ENCODE data around the gene BAZ2B. TPM values are rescaled to one million over a fixed set of nuclear protein-coding genes. Genes with fewer than 3 reads are reported as not detected.

The BAZ2B gene
- total RNA-seq, 4 donors from 2014 or later = 94.5 to 237 (median 145) TPM

DNA sequence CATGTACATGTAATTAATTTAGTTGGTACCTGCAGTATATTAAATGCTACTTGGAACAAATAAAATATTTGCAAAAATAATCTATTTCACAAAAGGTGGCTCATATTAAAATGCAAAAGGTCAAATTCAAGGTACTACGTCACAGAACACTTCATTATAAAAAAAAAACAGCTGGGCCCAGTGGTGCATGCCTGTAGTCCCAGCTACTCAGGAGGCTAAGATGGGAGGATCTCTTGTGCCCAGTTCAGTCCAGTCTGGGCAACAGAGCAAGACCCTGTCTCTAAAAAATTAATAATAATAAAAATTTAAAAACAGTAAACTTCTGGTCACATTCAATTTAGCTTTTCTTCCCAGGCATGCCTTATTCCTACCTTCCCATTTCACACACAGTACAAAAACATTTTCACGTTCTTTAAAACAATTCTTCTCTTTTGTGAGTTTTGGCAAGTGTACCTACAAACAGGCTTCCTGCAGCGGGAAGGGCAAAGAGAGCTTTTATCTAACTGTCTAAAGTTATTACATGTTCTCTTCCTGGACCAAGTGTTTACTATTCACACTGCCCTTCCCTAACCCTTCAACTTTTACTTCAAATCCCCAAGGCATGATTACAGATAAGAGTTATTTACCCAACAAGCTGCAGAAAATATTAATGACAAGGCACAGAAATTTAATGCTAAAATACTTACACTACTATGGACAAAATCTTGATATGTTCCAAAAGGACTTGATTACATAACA, 10.7 kb downstream of the BAZ2B start:
- no peaks in the 10 kb centered on the region for H3K27me3 ChIP-seq
- no peaks in the 10 kb centered on the region for H3K4me1 ChIP-seq
- H3K4me3 ChIP-seq = no peak overlapping the region
- no peaks in the 10 kb centered on the region for H3K36me3 ChIP-seq
- DNase-seq = no peak
- intact Hi-C loops (cut with DNase I; ENCODE audit: low total_unique reads) = no loop called here
- peak overlapping the region; percentile 52 to 69 for H3K27ac ChIP-seq
- no peaks in the 10 kb centered on the region for H3K9me3 ChIP-seq
- TF ChIP-seq POLR2A (IDR thresholded peaks at IDR 0.05) = no peak
- TF ChIP-seq, protein P1, sequence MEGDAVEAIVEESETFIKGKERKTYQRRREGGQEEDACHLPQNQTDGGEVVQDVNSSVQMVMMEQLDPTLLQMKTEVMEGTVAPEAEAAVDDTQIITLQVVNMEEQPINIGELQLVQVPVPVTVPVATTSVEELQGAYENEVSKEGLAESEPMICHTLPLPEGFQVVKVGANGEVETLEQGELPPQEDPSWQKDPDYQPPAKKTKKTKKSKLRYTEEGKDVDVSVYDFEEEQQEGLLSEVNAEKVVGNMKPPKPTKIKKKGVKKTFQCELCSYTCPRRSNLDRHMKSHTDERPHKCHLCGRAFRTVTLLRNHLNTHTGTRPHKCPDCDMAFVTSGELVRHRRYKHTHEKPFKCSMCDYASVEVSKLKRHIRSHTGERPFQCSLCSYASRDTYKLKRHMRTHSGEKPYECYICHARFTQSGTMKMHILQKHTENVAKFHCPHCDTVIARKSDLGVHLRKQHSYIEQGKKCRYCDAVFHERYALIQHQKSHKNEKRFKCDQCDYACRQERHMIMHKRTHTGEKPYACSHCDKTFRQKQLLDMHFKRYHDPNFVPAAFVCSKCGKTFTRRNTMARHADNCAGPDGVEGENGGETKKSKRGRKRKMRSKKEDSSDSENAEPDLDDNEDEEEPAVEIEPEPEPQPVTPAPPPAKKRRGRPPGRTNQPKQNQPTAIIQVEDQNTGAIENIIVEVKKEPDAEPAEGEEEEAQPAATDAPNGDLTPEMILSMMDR (IDR thresholded peaks at IDR 0.05) = no peak

- no peak overlapping the region for H3K4me3 ChIP-seq
- H3K27ac ChIP-seq = peak overlapping the region in 1 of 2 donors; percentile 35
- H3K4me1 ChIP-seq = no peaks in the 10 kb centered on the region
- intact Hi-C loops (cut with DNase I; ENCODE audit: low total_unique reads) = loop anchor here (5.0 kb wide), 1 partner anchor 108 kb away; the partner anchor contains the start of gene MARCHF7
- no peaks in the 10 kb centered on the region for H3K36me3 ChIP-seq
- H3K9me3 ChIP-seq = no peaks in the 10 kb centered on the region
- H3K27me3 ChIP-seq = no peaks in the 10 kb centered on the region
- TF ChIP-seq POLR2A (IDR thresholded peaks at IDR 0.05) = no peak
- no peak for DNase-seq
These were observed 12.2 kb downstream of the BAZ2B start for GRCh38 chr2:159604159-159604558.

DNA sequence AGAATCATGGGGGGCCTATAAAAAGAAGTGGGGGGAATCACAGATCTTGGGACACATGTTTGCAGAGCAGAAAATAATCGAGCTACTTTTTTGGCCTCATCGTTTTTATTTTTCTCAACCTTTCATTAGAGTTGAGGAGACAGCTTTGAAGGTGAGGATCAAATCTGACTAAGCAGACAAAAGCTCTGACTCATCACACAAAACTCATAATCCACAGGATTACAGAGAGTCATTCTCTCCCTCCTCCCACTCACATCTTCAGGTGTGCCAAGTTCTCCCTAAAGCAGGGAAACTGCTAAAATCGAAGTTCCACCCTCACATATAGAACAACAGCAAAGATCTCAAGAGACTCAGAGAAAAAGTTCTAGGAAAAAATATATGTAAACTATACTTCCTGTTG, 15.6 kb downstream of the BAZ2B start:
- H3K4me1 ChIP-seq = no peaks in the 10 kb centered on the region
- no peaks in the 10 kb centered on the region for H3K36me3 ChIP-seq
- H3K4me3 ChIP-seq = no peak overlapping the region
- H3K27me3 ChIP-seq = no peaks in the 10 kb centered on the region
- intact Hi-C loops (cut with DNase I; ENCODE audit: low total_unique reads) = loop anchor here (5.0 kb wide), 1 partner anchor 112 kb away; the partner anchor contains the start of gene MARCHF7
- DNase-seq = no peak
- H3K9me3 ChIP-seq = no peaks in the 10 kb centered on the region
- no peak for TF ChIP-seq POLR2A (IDR thresholded peaks at IDR 0.05)
- TF ChIP-seq, protein P1 (IDR thresholded peaks at IDR 0.05) = no peak
- peak overlapping the region; percentile 16 to 24 for H3K27ac ChIP-seq

- peaks cover 0 to 2% of the 10 kb centered on the region in 2 donors for H3K4me1 ChIP-seq
- intact Hi-C loops (cut with DNase I; ENCODE audit: low total_unique reads) = no loop called here
- no peaks in the 10 kb centered on the region for H3K27me3 ChIP-seq
- TF ChIP-seq, protein P1 (IDR thresholded peaks at IDR 0.05) = no peak
- TF ChIP-seq POLR2A (IDR thresholded peaks at IDR 0.05) = no peak
- H3K36me3 ChIP-seq = no peaks in the 10 kb centered on the region
- DNase-seq = no peak
- H3K4me3 ChIP-seq = no peak overlapping the region
- no peaks in the 10 kb centered on the region for H3K9me3 ChIP-seq
- H3K27ac ChIP-seq = no peak overlapping the region
These were observed 20.8 kb downstream of the BAZ2B start for GRCh38 chr2:159595410-159596046.

- H3K36me3 ChIP-seq = no peaks in the 10 kb centered on the region
- H3K27ac ChIP-seq = no peak overlapping the region
- TF ChIP-seq POLR2A (IDR thresholded peaks at IDR 0.05) = no peak
- TF ChIP-seq, protein P1 (IDR thresholded peaks at IDR 0.05) = no peak
- no peak for DNase-seq
- H3K27me3 ChIP-seq = no peaks in the 10 kb centered on the region
- intact Hi-C loops (cut with DNase I; ENCODE audit: low total_unique reads) = no loop called here
- no peak overlapping the region for H3K4me3 ChIP-seq
- no peaks in the 10 kb centered on the region for H3K9me3 ChIP-seq
- peaks cover 0 to 2% of the 10 kb centered on the region in 2 donors for H3K4me1 ChIP-seq
These were observed 23.9 kb downstream of the BAZ2B start for GRCh38 chr2:159592441-159592840.
